ENCODE results near the gene C2orf92.
"Not testable (repeated sequence)": the region's sequence is repeated elsewhere in the genome, so short reads cannot be mapped to it uniquely, and the experiment has no call there.

The C2orf92 gene

DNA sequence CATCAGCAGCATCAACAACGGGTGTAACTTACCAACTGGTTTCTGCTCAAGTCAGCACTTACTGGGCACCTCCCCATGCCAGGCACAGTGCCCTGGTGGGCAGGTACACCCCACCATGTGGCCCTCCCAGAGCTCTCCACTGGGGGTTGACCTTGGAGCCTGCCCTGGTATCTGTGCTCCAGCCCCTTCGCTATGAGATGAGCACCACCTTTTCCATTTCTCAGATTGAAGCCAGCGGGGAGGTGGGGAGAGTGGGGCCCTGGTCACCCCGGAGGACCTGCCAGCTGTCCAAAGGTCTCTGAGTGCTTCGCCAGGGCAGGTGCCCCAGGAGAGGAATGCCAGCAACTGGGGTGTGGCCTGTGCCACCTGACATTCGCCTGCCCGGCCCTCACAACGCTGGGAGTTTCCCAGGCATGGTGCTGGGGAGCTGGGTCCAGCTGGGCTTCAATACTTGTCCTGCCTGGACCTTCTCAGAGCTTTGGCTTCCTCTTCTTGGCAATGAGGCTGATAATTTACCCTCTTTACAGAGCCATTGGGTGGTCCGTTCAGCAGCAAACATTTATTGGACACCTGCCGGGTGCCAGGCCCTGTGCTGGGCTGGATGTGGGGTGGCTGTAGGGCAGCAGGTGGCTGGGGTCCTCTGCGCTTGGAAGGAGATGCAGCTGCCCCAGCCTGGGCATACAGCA is 38.0 kb downstream of the C2orf92 start:
- in situ Hi-C loops (cut with MboI; ENCODE audit: low sequenced_read_pairs, unreplicated experiment), result loop anchor here (10.0 kb wide), 1 partner anchor 677 kb away; no protein-coding TSS in a partner anchor
- TF ChIP-seq, protein P1, sequence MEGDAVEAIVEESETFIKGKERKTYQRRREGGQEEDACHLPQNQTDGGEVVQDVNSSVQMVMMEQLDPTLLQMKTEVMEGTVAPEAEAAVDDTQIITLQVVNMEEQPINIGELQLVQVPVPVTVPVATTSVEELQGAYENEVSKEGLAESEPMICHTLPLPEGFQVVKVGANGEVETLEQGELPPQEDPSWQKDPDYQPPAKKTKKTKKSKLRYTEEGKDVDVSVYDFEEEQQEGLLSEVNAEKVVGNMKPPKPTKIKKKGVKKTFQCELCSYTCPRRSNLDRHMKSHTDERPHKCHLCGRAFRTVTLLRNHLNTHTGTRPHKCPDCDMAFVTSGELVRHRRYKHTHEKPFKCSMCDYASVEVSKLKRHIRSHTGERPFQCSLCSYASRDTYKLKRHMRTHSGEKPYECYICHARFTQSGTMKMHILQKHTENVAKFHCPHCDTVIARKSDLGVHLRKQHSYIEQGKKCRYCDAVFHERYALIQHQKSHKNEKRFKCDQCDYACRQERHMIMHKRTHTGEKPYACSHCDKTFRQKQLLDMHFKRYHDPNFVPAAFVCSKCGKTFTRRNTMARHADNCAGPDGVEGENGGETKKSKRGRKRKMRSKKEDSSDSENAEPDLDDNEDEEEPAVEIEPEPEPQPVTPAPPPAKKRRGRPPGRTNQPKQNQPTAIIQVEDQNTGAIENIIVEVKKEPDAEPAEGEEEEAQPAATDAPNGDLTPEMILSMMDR (IDR thresholded peaks at IDR 0.05; ENCODE audit: borderline replicate concordance, control extremely low read depth, extremely low read depth, insufficient read depth, missing control alignments), result no peak
- DNase-seq (ENCODE audit: low spot score), result no peak

DNA sequence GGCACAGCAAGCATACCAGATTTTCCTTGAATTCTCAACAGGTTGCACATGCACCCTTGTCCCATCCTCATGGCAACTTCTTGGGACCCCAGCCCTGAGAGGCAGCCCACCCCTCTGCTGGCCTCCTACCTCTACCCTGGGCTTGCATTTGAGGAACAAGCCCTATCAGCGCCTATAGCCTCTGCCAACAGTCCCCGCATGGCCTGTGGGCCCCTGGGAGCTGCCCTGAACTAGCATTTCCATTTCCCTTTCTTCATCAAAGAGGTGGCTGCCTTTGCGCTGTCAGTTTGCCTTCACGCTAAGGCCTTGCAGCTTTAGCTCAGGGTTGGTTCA is 38.5 kb downstream of the C2orf92 start:
- no peak for DNase-seq (ENCODE audit: low spot score)
- in situ Hi-C loops (cut with MboI; ENCODE audit: low sequenced_read_pairs, unreplicated experiment), result loop anchor here (10.0 kb wide), 1 partner anchor 677 kb away; no protein-coding TSS in a partner anchor
- TF ChIP-seq, protein P1 (IDR thresholded peaks at IDR 0.05; ENCODE audit: borderline replicate concordance, control extremely low read depth, extremely low read depth, insufficient read depth, missing control alignments), result no peak

DNA sequence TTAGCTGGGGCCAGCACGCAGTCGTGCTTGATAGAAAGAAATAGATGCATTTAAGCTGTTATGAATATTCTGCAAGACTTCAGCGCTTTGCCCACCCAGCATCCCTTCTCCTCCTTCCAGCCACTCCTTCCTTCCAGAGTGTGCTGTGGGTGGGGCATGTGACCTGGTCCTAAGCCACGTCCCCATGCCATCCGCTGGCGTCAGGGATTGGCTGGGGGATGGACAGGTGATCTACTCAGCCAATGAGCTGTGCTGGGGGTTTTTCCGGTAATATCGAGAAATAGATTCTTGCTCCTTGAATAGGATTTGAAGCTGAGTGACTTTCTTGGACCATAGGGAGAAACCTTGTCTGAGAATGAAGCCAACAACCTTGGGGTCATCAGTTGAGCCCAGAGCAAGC is 39.1 kb downstream of the C2orf92 start:
- TF ChIP-seq, protein P1 (IDR thresholded peaks at IDR 0.05; ENCODE audit: borderline replicate concordance, control extremely low read depth, extremely low read depth, insufficient read depth, missing control alignments), result no peak
- DNase-seq (ENCODE audit: low spot score), result no peak
- in situ Hi-C loops (cut with MboI; ENCODE audit: low sequenced_read_pairs, unreplicated experiment), result loop anchor here (10.0 kb wide), 1 partner anchor 676 kb away; no protein-coding TSS in a partner anchor

DNA sequence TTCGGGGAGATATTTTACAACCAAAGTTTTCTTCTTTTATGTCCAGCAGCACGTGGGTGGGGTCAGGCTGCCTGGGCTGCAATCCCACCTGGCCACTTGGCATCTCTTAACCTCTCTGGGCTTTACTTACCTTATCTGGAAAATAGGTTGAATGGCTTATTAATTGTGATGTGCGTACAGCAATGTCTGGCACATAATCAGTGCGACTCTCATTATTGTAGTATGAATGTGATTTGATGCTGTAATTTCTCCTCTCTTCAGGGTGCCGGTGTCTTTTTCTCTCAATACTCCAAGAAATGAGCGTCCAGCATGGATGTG is 41.8 kb downstream of the C2orf92 start:
- DNase-seq (ENCODE audit: low spot score), result no peak
- in situ Hi-C loops (cut with MboI; ENCODE audit: low sequenced_read_pairs, unreplicated experiment), result no loop called here
- TF ChIP-seq, protein P1 (IDR thresholded peaks at IDR 0.05; ENCODE audit: borderline replicate concordance, control extremely low read depth, extremely low read depth, insufficient read depth, missing control alignments), result no peak

DNA sequence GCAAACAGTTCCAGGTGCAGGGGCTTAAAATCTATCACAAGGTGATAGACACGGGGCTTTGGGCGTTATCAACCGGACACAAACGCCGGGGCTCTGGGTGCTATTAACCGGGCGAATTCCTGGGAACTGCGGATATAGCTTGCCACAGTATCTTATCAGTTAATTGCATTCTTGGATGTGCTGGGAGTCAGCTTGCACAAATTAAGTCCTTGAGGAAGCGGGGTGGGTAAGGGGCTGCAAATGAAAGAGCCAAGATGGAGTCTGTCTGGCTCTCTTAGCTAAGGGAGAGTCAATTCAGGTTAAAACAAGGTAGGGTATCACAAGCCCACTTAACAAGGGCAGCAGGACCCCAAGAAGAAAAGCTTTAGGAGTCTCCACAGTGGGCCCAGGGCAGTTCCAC is 42.7 kb downstream of the C2orf92 start:
- in situ Hi-C loops (cut with MboI; ENCODE audit: low sequenced_read_pairs, unreplicated experiment); DNase-seq (ENCODE audit: low spot score): not testable (repeated sequence)

DNA sequence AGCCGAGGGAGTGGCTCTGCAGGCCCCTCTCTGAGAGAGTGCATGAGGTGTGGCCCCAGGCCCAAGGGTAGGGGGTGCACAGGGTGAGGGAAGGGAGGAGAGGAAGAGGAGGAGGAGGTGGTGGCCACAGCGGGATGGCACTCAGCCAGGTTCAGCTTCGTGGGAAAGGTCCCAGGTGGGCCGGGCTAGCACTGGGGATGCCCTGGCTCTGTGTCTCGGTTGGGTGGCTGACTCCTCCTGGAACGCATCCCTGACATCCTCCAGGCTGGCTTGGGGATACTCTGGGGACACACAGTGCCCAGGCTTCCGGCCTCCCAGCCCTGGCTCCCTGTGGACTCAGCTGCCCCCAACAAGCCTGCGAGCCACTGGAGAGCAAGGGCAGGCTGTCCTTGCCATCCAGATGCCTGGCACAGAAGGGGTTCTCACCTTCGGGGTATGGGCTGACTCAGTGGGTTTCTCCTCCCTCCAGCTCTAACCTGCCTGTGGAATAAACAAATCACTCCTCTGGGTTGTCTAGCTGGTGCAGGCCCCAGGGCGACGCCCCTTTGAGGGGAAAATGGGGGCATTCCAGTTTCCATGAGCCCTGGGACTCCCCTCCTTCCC is 43.3 kb downstream of the C2orf92 start:
- TF ChIP-seq, protein P1 (IDR thresholded peaks at IDR 0.05; ENCODE audit: borderline replicate concordance, control extremely low read depth, extremely low read depth, insufficient read depth, missing control alignments), result no peak
- in situ Hi-C loops (cut with MboI; ENCODE audit: low sequenced_read_pairs, unreplicated experiment), result no loop called here
- no peak for DNase-seq (ENCODE audit: low spot score)

DNA sequence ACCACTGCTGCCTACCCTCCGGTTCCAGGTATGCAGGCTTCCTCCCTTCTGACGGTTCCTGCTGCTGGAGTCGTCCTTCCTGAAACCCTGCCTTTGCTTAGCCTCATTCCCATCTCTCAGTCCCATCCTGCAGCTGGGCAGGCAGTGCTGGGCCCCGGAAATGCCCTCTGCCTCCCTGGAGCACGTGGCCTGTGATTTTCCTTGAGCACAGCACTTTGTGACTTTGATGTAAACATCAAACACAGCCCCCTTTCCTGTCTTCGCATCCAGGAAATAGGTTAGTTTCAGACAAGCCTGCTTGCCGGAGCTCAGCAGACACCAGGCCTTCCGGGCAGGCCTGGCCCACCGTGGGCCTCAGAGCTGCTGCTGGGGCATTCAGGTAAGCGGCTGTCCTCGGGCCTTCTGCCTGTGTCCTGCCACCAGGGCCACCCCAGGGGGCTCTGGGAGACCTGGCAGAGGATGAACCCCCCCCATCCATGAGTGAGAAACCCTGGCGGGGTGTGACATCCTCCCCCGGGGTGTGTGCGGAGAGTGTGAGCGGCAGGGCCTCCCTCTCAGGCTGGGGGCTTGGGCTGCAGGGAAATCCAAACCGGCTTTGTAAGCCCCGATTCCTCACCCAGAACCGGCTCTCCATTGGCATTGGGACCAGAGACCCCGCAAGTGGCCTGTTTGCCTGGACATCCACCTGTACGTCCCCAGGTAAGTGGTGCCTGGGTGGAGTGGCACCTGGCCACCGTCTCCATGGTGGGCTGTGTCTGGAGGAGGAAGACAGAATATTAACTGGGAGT is 44.0 kb downstream of the C2orf92 start, which contains the start of gene ZAP70:
ZAP70 (plus strand) TSS at position 281 of the 788 bp plus-strand sequence. CDS start 10,461 bp downstream, outside the sequence.
- TF ChIP-seq, protein P1 (IDR thresholded peaks at IDR 0.05; ENCODE audit: borderline replicate concordance, control extremely low read depth, extremely low read depth, insufficient read depth, missing control alignments), result no peak
- in situ Hi-C loops (cut with MboI; ENCODE audit: low sequenced_read_pairs, unreplicated experiment), result no loop called here
- no peak for DNase-seq (ENCODE audit: low spot score)
